CD4-positive, alpha-beta T cell treated with Interleukin-1 beta for 1 hour (primary cell): ENCODE measurements around the gene GTPBP3.

ENCODE experiments used
- DNase-seq, 2 donors: peaks; one replicate each; pipeline ENCODE4 v3.0.0-alpha.2; 2020 to 2022

GTPBP3 gene

DNA sequence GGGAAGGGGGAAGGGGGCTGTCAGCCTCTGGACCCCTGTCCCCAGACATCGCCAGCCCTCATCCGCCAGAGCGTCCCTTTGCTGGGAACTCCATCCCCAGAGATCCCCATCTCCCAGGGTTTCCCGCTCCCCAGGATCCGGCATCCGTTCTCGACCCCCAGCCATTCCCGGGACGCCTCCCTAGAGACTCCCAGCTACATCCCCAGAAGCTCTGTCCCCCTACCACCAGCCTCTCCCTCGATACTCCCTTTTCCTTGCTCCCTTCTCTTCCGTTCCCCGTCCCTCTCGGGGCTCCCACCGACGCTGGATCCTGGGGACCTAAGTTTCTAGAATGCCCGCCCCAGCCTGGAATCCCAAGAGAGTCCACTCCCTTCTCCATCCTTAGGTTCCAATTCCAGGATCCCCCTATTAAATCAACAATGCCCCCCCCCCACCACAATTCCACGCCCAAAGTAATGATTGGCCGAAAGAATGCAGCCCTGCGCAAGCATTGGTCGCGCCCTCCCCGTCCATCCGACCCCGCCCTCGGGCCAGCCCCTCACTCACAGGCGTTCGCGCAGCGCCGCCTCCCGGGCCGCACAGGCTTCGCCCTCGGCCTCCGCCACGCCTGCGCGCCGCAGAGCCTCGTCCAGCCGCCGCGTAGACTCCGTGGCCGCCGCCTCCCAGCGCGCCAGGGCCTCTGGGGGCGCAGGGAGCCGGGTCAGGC lies 53.5 kb downstream of the GTPBP3 start:
- DNase-seq = peak; percentile 85 to 88

DNA sequence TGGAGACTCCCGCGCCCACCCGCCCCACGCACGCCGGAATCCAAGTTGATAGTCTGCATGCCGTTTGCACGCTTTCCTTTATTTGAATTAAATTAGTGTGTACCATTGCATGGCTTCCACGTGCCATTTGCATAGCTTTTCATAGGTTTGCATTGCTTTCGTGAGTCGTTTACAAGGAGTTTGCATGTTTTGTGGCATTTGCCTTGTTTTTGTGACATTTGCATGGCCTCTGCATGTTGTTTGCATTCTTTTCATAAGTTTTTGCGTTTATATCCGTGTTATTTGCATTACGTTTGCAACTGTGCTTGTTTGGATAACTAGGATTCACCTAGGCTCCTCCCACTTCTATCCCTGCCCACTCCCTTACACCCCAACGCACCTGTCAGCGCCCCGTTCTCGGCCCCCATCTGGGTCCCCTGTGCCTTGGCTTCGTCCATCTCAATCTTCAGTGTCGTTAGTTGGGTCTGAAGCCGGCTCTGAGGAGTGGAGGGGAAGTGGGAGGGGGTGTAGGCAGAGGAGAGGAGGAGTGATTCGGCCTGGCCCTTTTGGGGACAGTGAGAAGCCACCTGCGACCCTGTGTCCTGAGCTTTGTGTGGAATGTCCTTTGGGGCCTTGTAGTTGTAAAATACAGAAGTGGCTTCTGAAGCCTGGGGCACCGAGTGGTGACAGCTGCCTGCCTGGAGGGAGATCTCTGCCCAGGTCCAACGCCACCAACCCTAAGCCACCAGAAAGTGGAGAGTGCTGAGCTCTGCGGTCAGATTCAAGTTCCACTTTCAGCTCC lies 54.2 kb downstream of the GTPBP3 start:
- no peak for DNase-seq
